Endothelial cell of umbilical vein (primary cell): ENCODE data around the gene SLC27A4. TPM values are rescaled to one million over a fixed set of nuclear protein-coding genes. Genes with fewer than 3 reads are reported as not detected.

ENCODE experiments used
- BruUV-seq: library from RNA; stranded (reverse); fragments of 400-500 nt; replicated peaks from 2 replicates; lab custom pipeline; 2021; lab: Mats Ljungman, UMichigan
- CTCF ChIA-PET: fragments of 300-600, 350-600 bp; sonication (Branson Sonifier 250); formaldehyde crosslinking; loops from one replicate; lab custom pipeline; 2021; ENCODE audit warnings: antibody characterized with exemption, inconsistent platforms; lab: Charles Lee
- POLR2A ChIA-PET: fragments of 300-600, 350-600 bp; sonication (Branson Sonifier 250); formaldehyde crosslinking; loops from one replicate; lab custom pipeline; 2021; ENCODE audit warnings: antibody characterized with exemption, inconsistent platforms; lab: Charles Lee
- DNase-seq: peaks from one replicate; pipeline ENCODE4 v3.0.0-alpha.2; 2011; ENCODE audit warnings: low read depth, low spot score
- FAIRE-seq: peaks from 2 replicates; lab custom pipeline; 2011; peaks lifted over from hg19 to GRCh38; lab: Jason Lieb, UNC
- H2AFZ ChIP-seq: 2 replicates; pipeline ENCODE4 v1.6.0; 2012; ENCODE audit warnings: low read depth, low read length, control low read depth, inconsistent platforms
- H3K27ac ChIP-seq: 2 replicates; pipeline ENCODE4 v1.5.1; 2011; ENCODE audit warnings: low read depth, mild to moderate bottlenecking, control low read depth, low read length, moderate library complexity; ENCODE audit not compliant: insufficient read depth
- H3K27me3 ChIP-seq, 2 experiments: 2 replicates each; pipeline versions ENCODE4 v1.6.0 to v1.6.1; 2011; ENCODE audit warnings: low read length in 2 of 2, mixed read lengths in 1 of 2; ENCODE audit not compliant: control insufficient read depth in 2 of 2, insufficient read depth in 2 of 2
- H3K36me3 ChIP-seq, 2 experiments: 2 replicates in 1 of 2; 3 replicates in 1 of 2; pipeline ENCODE4 v1.5.1; 2011; ENCODE audit warnings: low read length in 2 of 2, mild to moderate bottlenecking in 1 of 2, moderate library complexity in 1 of 2; ENCODE audit not compliant: control insufficient read depth in 2 of 2, insufficient read depth in 2 of 2; ENCODE audit errors: extremely low read depth in 1 of 2
- H3K4me1 ChIP-seq: 3 replicates; pipeline ENCODE4 v1.5.1; 2011; ENCODE audit warnings: mild to moderate bottlenecking, low read length; ENCODE audit not compliant: control insufficient read depth, insufficient read depth; ENCODE audit errors: extremely low read depth
- H3K4me2 ChIP-seq: 2 replicates; pipeline ENCODE4 v1.6.1; 2011; ENCODE audit warnings: low read length, control low read depth, mixed read lengths; ENCODE audit not compliant: insufficient read depth
- H3K4me3 ChIP-seq, 3 experiments: fragments of 200-600 bp in 1 of 3; sonication (generic), shearing (Covaris generic) in 1 of 3; replicated peaks in 1 of 3; 2 replicates each; pipeline ENCODE4 v1.5.1; 2011 to 2016; ENCODE audit warnings: control low read depth in 3 of 3, low read length in 3 of 3, mild to moderate bottlenecking in 2 of 3, inconsistent platforms in 1 of 3, low read depth in 1 of 3, moderate library complexity in 1 of 3; ENCODE audit not compliant: insufficient read depth in 1 of 3
- H3K79me2 ChIP-seq: 2 replicates; pipeline ENCODE4 v1.6.0; 2012; ENCODE audit warnings: low read length, inconsistent platforms; ENCODE audit not compliant: control insufficient read depth, insufficient read depth
- H3K9ac ChIP-seq: replicated peaks from 2 replicates; pipeline ENCODE3; 2011; ENCODE audit warnings: low read length, control low read depth; ENCODE audit not compliant: insufficient read depth; ENCODE audit errors: extremely low read depth
- H3K9me1 ChIP-seq: replicated peaks from 3 replicates; pipeline ENCODE4 v1.6.0; 2011; ENCODE audit warnings: mild to moderate bottlenecking, low read length; ENCODE audit not compliant: control insufficient read depth, insufficient read depth; ENCODE audit errors: extremely low read depth
- H3K9me3 ChIP-seq: replicated peaks from 2 replicates; pipeline ENCODE4 v1.5.1; 2012; ENCODE audit warnings: low read length, inconsistent platforms; ENCODE audit not compliant: control insufficient read depth, insufficient read depth
- H4K20me1 ChIP-seq: replicated peaks from 2 replicates; pipeline ENCODE3; 2011; ENCODE audit warnings: mild to moderate bottlenecking, low read length; ENCODE audit not compliant: control insufficient read depth, insufficient read depth; ENCODE audit errors: extremely low read depth
- EZH2 ChIP-seq: IDR thresholded peaks from 2 replicates; pipeline ENCODE4 v1.6.1; 2012; ENCODE audit warnings: borderline replicate concordance, low read depth, mild to moderate bottlenecking, moderate library complexity, low read length, inconsistent platforms; ENCODE audit not compliant: severe bottlenecking
- FOS ChIP-seq: IDR thresholded peaks from 2 replicates; pipeline ENCODE4 v1.6.1; 2011; ENCODE audit warnings: mild to moderate bottlenecking, low read length, moderate library complexity, borderline replicate concordance; ENCODE audit not compliant: insufficient read depth
- GATA2 ChIP-seq: IDR thresholded peaks from 2 replicates; pipeline ENCODE4 v1.7.0; 2011; ENCODE audit warnings: low read depth, mild to moderate bottlenecking, moderate library complexity, mixed read lengths, low read length; ENCODE audit not compliant: insufficient read length, insufficient read depth
- JUN ChIP-seq: IDR thresholded peaks from 2 replicates; pipeline ENCODE4 v1.6.1; 2011; ENCODE audit warnings: borderline replicate concordance, low read depth; ENCODE audit not compliant: insufficient read length, insufficient read depth
- MYC ChIP-seq: IDR thresholded peaks from one replicate; pipeline ENCODE4 v1.6.1; 2011; ENCODE audit warnings: mild to moderate bottlenecking, low read depth, low read length
- POLR2A ChIP-seq: IDR thresholded peaks from 2 replicates; pipeline ENCODE4 v1.6.1; 2012; ENCODE audit warnings: low read depth, mild to moderate bottlenecking, control low read depth, low read length
- POLR2AphosphoS5 ChIP-seq: IDR thresholded peaks from 2 replicates; pipeline ENCODE4 v1.6.1; 2012; ENCODE audit warnings: low read depth, mild to moderate bottlenecking, control low read depth, low read length, moderate library complexity; ENCODE audit not compliant: insufficient read depth
- dilution Hi-C: fragments of 300-500 bp; cut with MboI; formaldehyde crosslinking; loops from one replicate; pipeline ENCODE4 v1.15.0; 2019; ENCODE audit warnings: low sequenced_read_pairs; ENCODE audit not compliant: extremely low pct_ligation_motif_present
- intact Hi-C: fragments of 100-400 bp; cut with micrococcal nuclease; formaldehyde crosslinking; loops from one replicate; pipeline ENCODE4 v1.10.0; 2022
- polyA plus RNA-seq, 4 experiments: library from polyadenylated mRNA; depleted of rRNA in 3 of 4; stranded (reverse) in 3 of 4; unstranded in 1 of 4; fragments of >200 nt; gene quantifications; 2 replicates each; pipeline versions ENCODE4 v1.2.1 to v1.2.3, GENCODE V29; 2011 to 2012; ENCODE audit warnings: missing spikeins in 1 of 4
- total RNA-seq: library from RNA; stranded (reverse); gene quantifications from 2 replicates; pipeline ENCODE4 v1.2.3, GENCODE V29; 2021
- TF ChIP-seq, protein P1 (sequence below), 2 donors: IDR thresholded peaks; 1 replicate in 1 of 2; 2 replicates in 1 of 2; pipeline ENCODE4 v1.5.1; 2011; ENCODE audit warnings: low read length in 2 of 2, mild to moderate bottlenecking in 2 of 2, moderate library complexity in 2 of 2, control low read depth in 1 of 2, inconsistent platforms in 1 of 2, low read depth in 1 of 2; ENCODE audit not compliant: insufficient read depth in 1 of 2; ENCODE audit errors: extremely low read depth in 1 of 2
- TF ChIP-seq, protein P2 (sequence below): IDR thresholded peaks from 2 replicates; pipeline ENCODE4 v1.6.1; 2011; ENCODE audit not compliant: insufficient read depth, insufficient read length

The SLC27A4 gene
- total and polyA plus RNA-seq, 2 donors (not counting 3 experiments of a cell fraction or from before 2014, with no cell fraction given), result 29.9 to 35.0 TPM

- Histone ChIP-seq H3K79me2 (no peaks in the 10 kb centered on the region), H3K4me1 (no peaks in the 10 kb centered on the region), H3K27me3 (no peaks in the 10 kb centered on the region), H3K4me2 (no peak overlapping the region), H4K20me1 (no peaks in the 10 kb centered on the region), H3K9me3 (no peaks in the 10 kb centered on the region), H3K36me3 (peaks cover 5 to 13% of the 10 kb centered on the region in 2 experiments), H3K9ac (no peak overlapping the region), H3K4me3 (no peak overlapping the region), H2AFZ (no peak overlapping the region), H3K9me1 (no peaks in the 10 kb centered on the region), H3K27ac (no peak overlapping the region)
- BruUV-seq, result no TSS peak
- TF ChIP-seq POLR2A (no peak), GATA2 (no peak), FOS (no peak), MYC (no peak), POLR2AphosphoS5 (no peak), EZH2 (no peak), JUN (no peak)
- TF ChIP-seq, protein P1, sequence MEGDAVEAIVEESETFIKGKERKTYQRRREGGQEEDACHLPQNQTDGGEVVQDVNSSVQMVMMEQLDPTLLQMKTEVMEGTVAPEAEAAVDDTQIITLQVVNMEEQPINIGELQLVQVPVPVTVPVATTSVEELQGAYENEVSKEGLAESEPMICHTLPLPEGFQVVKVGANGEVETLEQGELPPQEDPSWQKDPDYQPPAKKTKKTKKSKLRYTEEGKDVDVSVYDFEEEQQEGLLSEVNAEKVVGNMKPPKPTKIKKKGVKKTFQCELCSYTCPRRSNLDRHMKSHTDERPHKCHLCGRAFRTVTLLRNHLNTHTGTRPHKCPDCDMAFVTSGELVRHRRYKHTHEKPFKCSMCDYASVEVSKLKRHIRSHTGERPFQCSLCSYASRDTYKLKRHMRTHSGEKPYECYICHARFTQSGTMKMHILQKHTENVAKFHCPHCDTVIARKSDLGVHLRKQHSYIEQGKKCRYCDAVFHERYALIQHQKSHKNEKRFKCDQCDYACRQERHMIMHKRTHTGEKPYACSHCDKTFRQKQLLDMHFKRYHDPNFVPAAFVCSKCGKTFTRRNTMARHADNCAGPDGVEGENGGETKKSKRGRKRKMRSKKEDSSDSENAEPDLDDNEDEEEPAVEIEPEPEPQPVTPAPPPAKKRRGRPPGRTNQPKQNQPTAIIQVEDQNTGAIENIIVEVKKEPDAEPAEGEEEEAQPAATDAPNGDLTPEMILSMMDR (IDR thresholded peaks at IDR 0.05; ENCODE audit: extremely low read depth in 1 of 2, insufficient read depth in 1 of 2, low read depth in 1 of 2, low read length in 2 of 2), result no peak
- TF ChIP-seq, protein P2, sequence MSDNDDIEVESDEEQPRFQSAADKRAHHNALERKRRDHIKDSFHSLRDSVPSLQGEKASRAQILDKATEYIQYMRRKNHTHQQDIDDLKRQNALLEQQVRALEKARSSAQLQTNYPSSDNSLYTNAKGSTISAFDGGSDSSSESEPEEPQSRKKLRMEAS, result no peak
- dilution Hi-C loops, result no loop called here
- no peak for FAIRE-seq
- intact Hi-C loops, result no loop called here
- POLR2A ChIA-PET, result no interaction called here
- CTCF ChIA-PET, result interaction anchor here (1.4 to 3.3 kb wide), 4 partner anchors 21 to 55 kb away, joined by 3 to 12 read pairs (median 7); partner anchors contain the start of gene CERCAM
- DNase-seq, result no peak
Measured at GRCh38 chr9:128383007-128383753, 42.9 kb downstream of the SLC27A4 start.
